A673 (cell line): ENCODE data around the gene CXXC1. TPM values are rescaled to one million over a fixed set of nuclear protein-coding genes. Genes with fewer than 3 reads are reported as not detected.

ENCODE experiments used
- BruUV-seq: library from RNA; stranded (reverse); fragments of 400-500 nt; replicated peaks from 2 replicates; lab custom pipeline; 2021; lab: Mats Ljungman, UMichigan
- CTCF ChIA-PET: fragments of 300-600 bp; sonication (Branson Sonifier 250); formaldehyde crosslinking; loops from one replicate; lab custom pipeline; 2022; ENCODE audit warnings: antibody characterized with exemption; lab: Charles Lee
- POLR2A ChIA-PET: fragments of 300-600 bp; sonication (Branson Sonifier 250); formaldehyde crosslinking; loops from one replicate; lab custom pipeline; 2022; ENCODE audit warnings: antibody characterized with exemption; ENCODE audit not compliant: low non-redundant PET; lab: Charles Lee
- DNase-seq: peaks from one replicate; pipeline ENCODE4 v3.0.0-alpha.2; 2015; ENCODE audit warnings: low spot score
- H3K27ac ChIP-seq: fragments of 200-600 bp; sonication (generic); 2 replicates; pipeline ENCODE4 v1.5.1; 2016; ENCODE audit warnings: mixed run types, low read depth, mild to moderate bottlenecking, mixed read lengths, antibody characterized with exemption, low read length; ENCODE audit not compliant: poor library complexity, severe bottlenecking
- H3K27me3 ChIP-seq: fragments of 200-600 bp; sonication (generic); replicated peaks from 2 replicates; pipeline ENCODE4 v1.6.1; 2017; ENCODE audit warnings: mixed run types, low read depth, mild to moderate bottlenecking, mixed read lengths, antibody characterized with exemption, low read length; ENCODE audit not compliant: insufficient read depth, poor library complexity
- H3K36me3 ChIP-seq: fragments of 200-600 bp; sonication (generic); 2 replicates; pipeline ENCODE4 v1.6.1; 2016; ENCODE audit warnings: mixed run types, mild to moderate bottlenecking, mixed read lengths, antibody characterized with exemption, low read length; ENCODE audit not compliant: insufficient read depth, poor library complexity, severe bottlenecking
- H3K4me1 ChIP-seq: fragments of 200-600 bp; sonication (generic); 2 replicates; pipeline ENCODE4 v1.6.1; 2017; ENCODE audit warnings: mixed run types, mild to moderate bottlenecking, mixed read lengths, antibody characterized with exemption, low read length; ENCODE audit not compliant: insufficient read depth, poor library complexity, severe bottlenecking
- H3K4me3 ChIP-seq: fragments of 200-600 bp; sonication (generic); 2 replicates; pipeline ENCODE4 v1.5.1; 2016; ENCODE audit warnings: low read depth, mixed run types, mild to moderate bottlenecking, mixed read lengths, low read length; ENCODE audit not compliant: poor library complexity, severe bottlenecking
- H3K9me3 ChIP-seq: fragments of 200-600 bp; sonication (generic); 2 replicates; pipeline ENCODE4 v1.6.1; 2016; ENCODE audit warnings: mixed run types, low read depth, mild to moderate bottlenecking, mixed read lengths, antibody characterized with exemption, low read length; ENCODE audit not compliant: poor library complexity, severe bottlenecking
- EZH2 ChIP-seq: fragments of 200-600 bp; sonication (generic); IDR thresholded peaks from 2 replicates; pipeline ENCODE4 v1.6.1; 2017; ENCODE audit warnings: borderline replicate concordance, low read depth, mild to moderate bottlenecking, mixed read lengths, antibody characterized with exemption, low read length; ENCODE audit not compliant: poor library complexity, severe bottlenecking
- intact Hi-C: fragments of 100-400 bp; cut with micrococcal nuclease; formaldehyde crosslinking; loops from one replicate; pipeline ENCODE4 v1.10.0; 2022; ENCODE audit not compliant: unreplicated experiment
- total RNA-seq: library from RNA; stranded (reverse); gene quantifications from 2 replicates; pipeline ENCODE4 v1.2.3, GENCODE V29; 2021
- TF ChIP-seq, protein P1 (sequence below): fragments of 300-800, 200-600 bp; sonication (generic); conservative IDR thresholded peaks from 2 replicates; pipeline ENCODE4 v1.5.1; 2017; ENCODE audit warnings: low read depth, mild to moderate bottlenecking, antibody characterized with exemption, low read length, moderate library complexity, mixed read lengths

The CXXC1 gene
- total RNA-seq, 1 experiment from 2014 or later = 94.5 TPM

DNA sequence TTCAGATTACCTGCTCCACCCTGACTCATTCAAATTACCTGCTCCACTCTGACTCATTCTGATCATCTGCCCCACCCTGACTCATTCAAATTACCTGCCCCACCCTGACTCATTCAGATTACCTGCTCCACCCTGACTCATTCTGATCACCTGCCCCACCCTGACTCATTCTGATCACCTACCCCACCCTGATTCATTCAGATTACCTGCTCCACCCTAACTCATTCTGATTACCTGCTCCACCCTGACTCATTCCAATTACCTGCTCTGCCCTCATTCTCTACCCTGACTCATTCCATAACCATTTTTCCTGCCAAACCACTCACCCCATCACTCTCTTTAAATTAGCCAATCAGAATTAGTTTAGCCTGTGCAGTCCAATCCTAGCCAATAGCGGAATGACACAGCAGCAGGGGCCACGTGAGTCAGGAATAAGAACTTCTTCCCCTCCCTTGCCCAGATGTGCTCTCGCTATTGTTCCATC is 47.4 kb downstream of the CXXC1 start:
- CTCF ChIA-PET = no interaction called here
- POLR2A ChIA-PET = no interaction called here
- no TSS peak for BruUV-seq

DNA sequence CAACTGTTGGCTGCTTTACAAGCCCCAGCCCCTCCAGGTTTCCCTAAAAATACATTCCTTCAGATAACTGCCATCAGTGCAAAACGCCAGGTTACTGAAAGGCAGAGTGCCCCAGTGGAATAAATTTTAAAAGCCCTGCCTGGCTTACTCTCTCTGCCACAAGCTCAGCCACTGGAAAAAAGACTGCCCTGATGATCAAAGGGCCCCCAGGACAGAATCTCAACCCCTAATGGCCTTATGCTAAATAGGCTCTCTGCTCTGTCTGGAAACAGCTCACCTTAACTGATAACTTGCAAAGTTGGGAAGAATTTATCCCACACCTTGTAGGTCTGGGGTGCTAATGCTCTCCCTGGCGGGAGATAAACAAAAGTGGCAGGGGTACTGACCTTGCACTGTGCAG is 55.1 kb downstream of the CXXC1 start:
- intact Hi-C loops = no loop called here
- POLR2A ChIA-PET = no interaction called here
- no peak for DNase-seq
- BruUV-seq = no TSS peak
- H3K27ac ChIP-seq = no peak overlapping the region
- H3K4me1 ChIP-seq = no peaks in the 10 kb centered on the region
- TF ChIP-seq, protein P1, sequence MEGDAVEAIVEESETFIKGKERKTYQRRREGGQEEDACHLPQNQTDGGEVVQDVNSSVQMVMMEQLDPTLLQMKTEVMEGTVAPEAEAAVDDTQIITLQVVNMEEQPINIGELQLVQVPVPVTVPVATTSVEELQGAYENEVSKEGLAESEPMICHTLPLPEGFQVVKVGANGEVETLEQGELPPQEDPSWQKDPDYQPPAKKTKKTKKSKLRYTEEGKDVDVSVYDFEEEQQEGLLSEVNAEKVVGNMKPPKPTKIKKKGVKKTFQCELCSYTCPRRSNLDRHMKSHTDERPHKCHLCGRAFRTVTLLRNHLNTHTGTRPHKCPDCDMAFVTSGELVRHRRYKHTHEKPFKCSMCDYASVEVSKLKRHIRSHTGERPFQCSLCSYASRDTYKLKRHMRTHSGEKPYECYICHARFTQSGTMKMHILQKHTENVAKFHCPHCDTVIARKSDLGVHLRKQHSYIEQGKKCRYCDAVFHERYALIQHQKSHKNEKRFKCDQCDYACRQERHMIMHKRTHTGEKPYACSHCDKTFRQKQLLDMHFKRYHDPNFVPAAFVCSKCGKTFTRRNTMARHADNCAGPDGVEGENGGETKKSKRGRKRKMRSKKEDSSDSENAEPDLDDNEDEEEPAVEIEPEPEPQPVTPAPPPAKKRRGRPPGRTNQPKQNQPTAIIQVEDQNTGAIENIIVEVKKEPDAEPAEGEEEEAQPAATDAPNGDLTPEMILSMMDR = no peak
- no peak for TF ChIP-seq EZH2
- CTCF ChIA-PET = no interaction called here
- peaks cover 20% of the 10 kb centered on the region for H3K27me3 ChIP-seq
- H3K36me3 ChIP-seq = no peaks in the 10 kb centered on the region
- no peak overlapping the region for H3K4me3 ChIP-seq
- no peaks in the 10 kb centered on the region for H3K9me3 ChIP-seq

More for the DNA sequence above, 47.4 kb downstream of the CXXC1 start:
- Histone ChIP-seq H3K27me3 (no peaks in the 10 kb centered on the region), H3K9me3 (no peaks in the 10 kb centered on the region), H3K4me1 (no peaks in the 10 kb centered on the region), H3K4me3 (no peak overlapping the region), H3K27ac (no peak overlapping the region), H3K36me3 (no peaks in the 10 kb centered on the region)
- no peak for DNase-seq
- TF ChIP-seq, protein P1 = no peak
- no peak for TF ChIP-seq EZH2
- intact Hi-C loops = no loop called here

Other genes starting within 250 kb of the CXXC1 start
- 0.30 TPM in 1 of 2 replicates, not detected in the other for gene MYO5B, start 92.5 kb downstream of the CXXC1 start, total RNA-seq
- 0.22 and 0.26 TPM in 2 replicates for gene CFAP53, start 21.2 kb downstream of the CXXC1 start, total RNA-seq
- 65.2 and 70.8 TPM in 2 replicates for gene MBD1, start 6.2 kb downstream of the CXXC1 start, total RNA-seq
- 37.3 and 41.8 TPM in 2 replicates for gene SKA1, start 87.4 kb upstream of the CXXC1 start, total RNA-seq